NCI-H2029 treated with DMSO at 0.1 percent for 48 hours (cell line): ENCODE results near the gene PRKG1.
"Not testable (repeated sequence)": the region's sequence is repeated elsewhere in the genome, so short reads cannot be mapped to it uniquely, and the experiment has no call there.

ENCODE experiments used
- DNase-seq: peaks from one replicate; lab custom pipeline; 2025; lab: John Stamatoyannopoulos, UW

Gene PRKG1

DNA sequence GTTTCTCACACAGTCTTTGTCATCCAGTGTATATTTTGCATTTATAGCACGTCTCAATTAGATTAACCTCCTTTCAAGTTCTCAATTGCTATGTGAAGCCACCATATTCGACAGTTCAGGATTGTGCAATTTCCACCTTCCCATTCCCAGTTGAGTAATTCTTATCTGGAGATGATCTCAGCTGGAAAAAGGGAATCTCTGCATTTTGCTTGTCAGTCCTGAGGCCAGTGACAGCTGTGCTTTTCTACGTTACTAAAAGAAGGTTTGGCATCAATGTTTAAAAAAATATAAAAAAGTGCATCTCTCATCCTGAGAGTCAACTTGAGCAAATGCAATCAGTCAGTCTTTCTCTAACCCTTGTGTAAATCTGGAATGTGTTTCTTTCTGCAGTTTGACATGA, 247.7 kb downstream of the PRKG1 start:
- DNase-seq, result no peak

DNA sequence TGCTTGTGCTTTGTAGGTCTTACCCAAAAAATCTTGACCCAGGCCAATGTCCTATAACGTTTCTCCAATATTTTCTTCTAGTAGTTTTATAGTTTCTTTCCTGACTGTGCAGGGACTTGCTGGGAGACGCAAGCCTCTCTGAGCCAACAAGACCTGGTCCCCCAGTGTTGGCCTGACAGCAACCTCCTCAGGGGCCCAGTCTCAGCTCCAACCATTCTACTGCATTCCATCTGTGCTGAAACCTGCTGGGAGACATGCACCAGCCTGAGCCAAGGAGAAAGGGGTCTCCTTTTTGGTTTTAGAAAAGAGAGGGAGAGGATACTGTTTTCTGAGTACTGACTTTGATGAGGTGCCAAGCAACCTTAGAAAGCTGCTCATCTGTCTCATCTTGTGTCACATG, 251.4 kb downstream of the PRKG1 start:
- DNase-seq, result no peak

DNA sequence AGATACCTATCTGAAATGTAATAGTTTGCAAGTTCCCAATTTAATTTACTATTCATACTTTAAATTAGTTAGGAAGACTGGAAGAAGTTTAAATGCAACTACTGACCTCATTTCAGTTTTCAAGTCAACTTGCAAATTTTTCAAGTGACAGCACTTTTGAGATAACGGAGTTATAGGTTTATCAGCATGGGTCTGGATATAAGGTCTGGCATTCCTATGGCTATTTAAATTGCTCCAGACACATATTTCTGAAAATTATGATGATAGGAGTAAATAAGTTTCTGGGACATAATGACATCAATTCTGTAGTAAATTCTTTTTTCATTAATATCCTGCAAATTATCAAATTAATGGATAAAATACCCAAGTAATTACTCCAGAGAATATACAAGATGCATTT, 251.9 kb downstream of the PRKG1 start:
- no peak for DNase-seq

DNA sequence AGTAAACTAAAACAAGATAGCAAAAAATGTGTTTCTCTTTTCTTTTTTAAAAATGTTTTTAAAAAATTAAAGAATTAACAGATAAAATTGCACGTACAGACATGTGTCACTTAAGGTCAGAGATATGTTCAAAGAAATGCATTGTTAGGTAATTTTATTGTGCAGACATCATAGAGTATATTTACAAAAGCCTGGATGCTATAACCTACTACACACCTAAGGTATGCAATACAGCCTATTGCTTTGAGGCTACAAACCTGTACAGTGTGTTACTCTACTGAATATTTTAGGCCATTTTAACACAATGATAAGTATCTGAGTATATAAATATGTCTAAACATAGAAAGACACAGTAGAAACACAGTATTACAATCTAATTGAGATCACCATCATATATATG, 253.1 kb downstream of the PRKG1 start:
- no peak for DNase-seq

DNA sequence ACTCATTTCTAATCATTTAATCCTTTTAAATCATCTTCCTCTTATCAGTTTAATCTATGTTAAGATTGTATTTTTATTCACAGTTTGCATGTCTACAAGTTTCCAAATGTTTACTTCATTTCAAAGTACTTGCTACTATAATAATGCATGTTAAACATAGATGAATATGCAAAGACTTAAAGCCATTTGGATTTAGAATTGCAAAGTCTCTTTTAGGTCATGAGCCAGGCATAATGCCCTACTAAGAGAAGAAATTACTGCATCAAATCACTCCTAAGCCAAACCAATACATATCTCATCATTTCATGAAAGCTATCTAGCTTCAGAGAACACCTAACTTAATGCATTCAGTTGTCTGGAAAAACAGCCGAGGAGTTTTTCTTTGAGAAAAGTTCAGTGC, 266.1 kb downstream of the PRKG1 start:
- DNase-seq, result no peak

DNA sequence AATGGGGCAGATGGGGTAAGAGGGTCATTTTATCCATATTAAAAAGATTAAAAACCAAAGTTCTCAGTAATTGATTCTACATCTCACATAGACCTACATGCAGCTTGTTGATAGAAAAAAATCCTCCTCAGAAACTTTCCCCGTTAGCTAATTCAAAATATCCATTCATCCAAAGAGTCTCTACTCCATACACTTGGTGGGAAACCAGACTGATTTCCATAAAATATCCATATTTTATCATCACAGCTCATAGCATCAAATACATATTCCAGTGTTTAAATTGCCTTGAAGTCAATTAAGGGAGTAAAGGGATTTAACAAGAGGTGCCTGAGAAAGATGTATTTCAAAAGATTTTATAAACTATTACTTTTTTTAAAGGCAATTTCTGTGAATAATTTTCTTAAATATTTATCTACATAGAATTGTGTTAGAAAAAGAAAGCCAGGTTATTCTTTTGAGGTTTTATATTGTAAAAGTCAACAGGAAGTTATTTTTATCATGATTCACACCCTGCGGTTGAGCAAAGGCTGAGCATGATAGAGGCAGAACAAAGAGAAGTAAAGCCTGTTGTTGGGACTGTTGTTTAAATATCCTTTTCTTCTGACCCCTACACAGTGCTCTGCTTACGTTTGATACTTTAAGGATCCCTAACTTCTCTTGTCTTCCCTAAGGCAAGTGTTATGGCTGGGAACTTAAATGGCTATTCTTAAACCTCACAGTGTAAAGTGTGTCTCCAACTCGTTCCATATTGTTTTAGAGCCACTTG, 266.7 kb downstream of the PRKG1 start:
- DNase-seq, result no peak

DNA sequence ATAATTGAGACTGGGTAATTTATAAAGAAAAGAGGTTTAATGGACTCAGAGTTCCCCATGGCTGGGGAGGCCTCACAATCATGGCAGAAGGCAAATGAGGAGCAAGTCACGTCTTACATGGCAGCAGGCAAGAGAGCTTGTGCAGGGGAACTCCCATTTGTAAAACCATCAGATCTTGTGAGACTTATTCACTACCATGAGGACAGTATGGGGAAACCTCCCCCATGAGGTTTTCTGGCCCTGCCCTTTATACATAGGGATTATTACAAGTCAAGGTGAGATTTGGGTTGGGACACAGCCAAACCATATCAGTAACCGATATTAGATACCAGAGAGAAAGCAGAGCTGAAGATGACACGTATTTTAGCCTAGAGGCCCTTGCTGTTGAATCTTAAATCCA, 267.5 kb downstream of the PRKG1 start:
- DNase-seq, result not testable (repeated sequence)

DNA sequence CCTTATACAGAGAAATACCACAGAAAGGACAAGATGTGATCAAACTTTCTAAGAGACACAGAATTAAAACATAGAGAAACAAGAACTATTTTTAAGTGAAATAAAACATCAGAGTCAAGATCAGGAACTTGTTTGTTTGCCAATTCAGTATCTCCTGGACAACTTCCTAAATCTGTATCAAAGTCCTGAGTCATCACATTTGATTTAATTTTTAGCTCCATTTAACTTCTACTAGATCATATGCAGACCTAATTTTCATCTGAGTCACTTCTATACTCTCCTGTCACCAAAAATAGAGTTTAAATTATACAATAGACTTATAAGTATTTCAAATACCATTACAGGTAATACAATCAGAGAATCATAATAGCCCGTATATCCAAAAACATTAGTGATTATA, 268.1 kb downstream of the PRKG1 start:
- no peak for DNase-seq

DNA sequence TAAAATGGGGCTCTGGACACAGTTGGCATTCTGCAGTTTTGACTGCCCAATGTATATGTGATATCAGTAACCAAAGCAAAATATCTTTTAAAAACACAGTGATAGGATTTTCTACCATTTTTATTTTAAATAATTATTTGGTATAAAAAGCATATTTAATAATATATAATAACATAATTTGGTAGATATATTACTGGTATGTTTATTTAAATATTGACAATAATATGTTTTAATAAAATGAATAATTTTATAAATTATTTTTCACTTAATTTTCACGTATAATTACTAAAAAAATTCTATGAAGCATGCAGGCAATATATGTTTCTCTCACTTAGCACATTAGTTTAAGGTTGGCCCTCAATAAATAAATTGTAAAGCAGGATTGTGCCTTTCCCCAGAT, 269.1 kb downstream of the PRKG1 start:
- no peak for DNase-seq

DNA sequence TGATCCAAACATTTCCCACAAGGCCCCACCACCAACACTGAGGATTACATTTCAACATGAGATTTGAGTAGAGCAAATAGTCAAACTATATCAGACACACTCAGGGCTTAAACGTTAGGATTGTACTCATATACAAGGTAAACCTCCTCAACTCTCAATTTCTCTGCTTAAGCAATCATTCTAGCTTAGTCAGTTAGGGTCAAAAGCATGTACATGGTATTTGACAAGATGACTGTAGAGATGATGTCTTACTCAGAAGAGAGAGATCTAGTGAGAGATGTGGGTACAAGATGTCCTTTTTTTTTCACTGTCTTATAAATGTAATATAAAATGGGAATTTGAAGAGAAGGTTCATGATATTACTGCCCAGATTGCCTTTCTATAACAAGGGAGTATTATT, 270.1 kb downstream of the PRKG1 start:
- no peak for DNase-seq

DNA sequence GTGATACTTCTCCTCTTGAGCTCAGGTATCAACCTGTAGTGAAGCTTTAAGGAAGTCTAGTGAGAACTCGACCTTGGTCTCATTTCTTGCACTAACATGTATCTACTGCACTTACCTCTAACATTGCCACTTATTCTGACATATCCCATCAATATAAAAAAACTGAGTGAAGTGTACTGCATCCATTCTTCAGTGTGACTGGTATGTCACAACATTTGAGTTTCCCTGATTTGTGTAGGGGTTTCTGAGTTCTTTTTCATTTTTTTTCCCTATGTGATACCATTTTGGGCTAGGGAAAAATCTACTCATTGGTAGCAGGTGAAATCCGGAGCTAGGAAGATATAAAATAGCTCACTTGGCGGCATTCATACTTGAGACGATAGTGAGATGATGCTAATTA, 274.3 kb downstream of the PRKG1 start:
- DNase-seq, result no peak

DNA sequence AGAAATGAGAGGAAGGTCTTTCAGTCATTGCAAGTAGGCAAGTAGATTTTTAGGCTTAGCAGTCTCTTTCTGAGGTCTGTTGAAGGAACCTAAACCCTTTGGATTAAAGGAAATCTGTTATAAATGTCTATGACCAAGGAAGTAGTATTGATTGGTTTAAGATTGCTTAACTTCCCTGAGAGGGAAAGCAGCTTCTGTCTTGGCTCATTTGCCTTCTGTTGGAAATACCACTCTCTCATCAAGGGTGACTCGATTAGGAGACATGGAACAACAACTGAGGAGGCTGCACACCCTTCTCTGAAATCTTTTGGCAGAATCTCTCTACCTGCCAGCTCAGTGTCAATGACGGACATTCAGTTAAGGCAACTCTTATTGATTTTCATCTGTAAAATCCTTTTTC, 282.9 kb downstream of the PRKG1 start:
- DNase-seq, result no peak

DNA sequence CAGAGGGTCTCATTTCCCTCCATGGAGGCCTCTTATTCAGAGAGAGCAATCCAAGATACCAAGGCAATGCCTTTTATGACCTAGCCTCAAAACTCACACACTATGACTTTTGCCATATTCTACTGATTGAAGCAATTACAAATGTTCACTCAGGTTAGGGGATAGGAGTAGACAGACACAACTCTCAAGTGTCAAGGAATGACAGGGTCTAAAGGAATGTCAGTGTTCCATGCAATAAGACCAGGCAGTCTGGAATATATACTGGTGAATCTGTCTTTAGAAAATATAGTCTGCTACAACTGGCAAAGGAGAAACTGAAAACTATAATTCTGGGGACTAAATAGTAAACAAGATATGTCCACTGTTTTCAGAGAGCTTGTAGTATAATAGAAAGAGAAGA, 283.9 kb downstream of the PRKG1 start:
- DNase-seq, result no peak

DNA sequence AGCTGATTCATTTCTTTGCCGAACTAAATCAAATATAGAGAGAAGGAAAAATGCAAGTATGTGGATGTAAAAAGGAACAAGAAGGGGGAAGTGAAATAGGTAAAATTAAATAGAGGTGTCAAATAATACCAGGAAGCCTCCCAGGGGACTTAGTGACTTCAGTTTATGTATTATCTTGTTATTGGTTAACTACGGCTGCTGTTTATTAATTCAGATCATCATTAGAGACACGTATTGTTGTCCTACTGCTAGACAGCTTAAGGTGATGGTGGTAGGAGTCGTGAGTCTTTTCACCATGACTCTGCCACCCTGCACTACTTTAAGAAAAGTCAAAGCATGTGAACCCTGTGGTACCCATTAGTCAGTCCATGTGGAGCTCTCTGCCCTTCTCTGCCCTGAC, 289.1 kb downstream of the PRKG1 start:
- DNase-seq, result no peak

DNA sequence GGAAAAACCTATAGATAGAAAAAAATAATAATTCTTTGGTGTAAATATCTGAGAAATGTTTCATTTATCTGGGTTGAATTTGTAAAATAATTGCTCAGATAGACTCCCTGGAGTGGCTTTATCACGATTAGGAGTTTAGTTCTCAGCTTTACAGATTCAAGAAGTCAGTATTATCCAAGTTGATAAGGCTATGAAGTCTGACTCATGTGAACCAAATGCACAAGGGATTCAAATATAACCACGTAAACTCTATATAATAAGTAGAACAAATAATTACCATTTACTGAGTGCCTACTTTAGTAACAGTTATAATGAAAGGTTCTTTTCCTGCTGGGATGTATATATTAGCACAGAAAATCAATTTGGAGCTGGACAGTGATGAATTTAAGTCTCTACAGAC, 290.4 kb downstream of the PRKG1 start:
- no peak for DNase-seq

DNA sequence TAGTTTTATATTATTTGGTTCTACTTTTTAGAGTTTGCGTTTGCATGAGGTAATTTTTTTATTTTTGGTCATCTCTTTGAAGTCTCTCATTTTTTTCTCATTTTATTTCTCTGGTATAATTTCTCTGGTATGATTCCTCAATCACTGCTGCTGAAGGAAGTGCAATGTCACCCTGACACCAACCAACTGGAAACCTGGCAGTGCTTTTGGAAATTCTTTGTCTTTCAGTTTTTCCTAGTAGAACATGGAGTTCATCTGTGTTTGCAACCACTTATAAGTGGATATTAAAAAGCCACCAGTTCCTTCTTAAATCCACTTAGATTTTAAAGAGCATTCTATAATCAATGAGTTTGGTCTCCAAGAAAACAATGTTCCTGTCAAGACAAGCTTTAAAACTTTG, 291.8 kb downstream of the PRKG1 start:
- DNase-seq, result no peak

DNA sequence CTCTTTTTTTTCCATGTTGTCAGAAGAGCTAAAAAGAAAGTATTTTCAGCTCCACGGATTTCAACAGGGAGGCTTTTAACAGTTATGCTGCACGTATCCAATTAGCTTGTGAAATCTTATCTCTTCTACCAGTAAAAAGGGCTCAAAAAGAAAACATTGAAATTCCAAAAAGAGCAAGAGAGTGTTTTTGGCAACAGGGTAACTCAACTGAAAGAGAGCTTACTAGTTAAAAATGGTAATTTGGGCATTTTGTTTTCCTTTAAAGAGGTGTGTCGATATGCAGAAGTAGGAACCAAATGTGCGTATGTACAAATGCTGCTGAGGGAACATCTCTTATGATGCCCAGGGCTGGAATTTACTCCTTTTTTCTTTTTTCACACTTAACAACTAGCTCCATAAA, 292.8 kb downstream of the PRKG1 start:
- DNase-seq, result no peak

DNA sequence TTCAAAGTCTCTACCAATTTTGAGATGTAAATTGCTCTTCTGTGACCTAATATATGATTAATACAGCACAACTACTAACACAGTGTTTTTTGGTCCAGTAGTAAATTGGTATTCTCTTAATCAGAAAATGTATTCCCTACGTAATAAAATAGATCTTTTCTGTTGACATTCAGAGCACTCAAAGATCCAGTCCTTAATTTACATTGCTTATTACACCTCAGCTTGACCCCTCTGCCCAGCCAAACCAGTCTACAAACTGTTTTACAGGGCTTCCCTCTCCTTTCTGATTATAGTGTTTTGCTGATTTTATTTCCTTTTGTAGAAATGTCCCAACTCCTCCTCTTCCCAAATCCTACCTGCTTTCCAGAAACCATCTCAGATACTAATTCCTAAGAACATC, 293.4 kb downstream of the PRKG1 start:
- DNase-seq, result no peak

DNA sequence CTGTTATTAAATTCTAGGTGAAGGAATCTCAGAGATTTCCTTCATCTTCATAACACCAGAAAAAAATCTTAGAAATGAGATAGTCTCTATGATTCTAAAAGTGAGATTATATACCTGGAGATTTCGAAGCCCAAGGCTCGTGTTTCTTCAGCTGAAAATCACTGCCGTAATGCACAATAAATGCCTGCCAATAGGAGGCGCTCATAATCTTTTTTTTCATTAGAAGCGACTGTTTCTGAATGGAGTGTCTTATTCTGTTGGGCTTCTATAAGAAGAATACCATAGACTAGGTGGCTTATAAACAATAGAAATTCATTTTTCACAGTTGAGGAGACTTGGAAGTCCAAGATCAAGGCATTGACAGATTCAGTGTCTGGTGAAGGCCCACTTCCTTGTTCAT, 294.7 kb downstream of the PRKG1 start:
- no peak for DNase-seq

DNA sequence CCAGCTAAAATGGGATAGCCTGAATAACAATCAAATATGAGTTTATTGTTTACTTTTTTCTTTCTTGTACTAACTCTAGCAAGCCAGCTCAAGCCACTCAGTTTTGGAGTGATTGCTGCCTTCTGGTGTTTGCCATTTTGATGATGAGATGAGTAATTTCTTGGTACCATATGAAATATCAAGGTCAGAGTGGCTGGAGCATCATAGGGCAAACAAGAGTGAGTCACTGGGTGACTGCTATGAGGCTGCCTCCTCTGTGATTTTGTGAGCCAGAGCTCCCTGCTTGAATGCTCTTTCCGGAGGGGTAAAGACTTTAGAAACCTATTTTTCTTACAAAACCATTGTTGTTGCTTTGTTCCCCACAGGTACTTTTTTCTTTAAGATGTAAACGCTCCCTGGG, 295.6 kb downstream of the PRKG1 start:
- no peak for DNase-seq

DNA sequence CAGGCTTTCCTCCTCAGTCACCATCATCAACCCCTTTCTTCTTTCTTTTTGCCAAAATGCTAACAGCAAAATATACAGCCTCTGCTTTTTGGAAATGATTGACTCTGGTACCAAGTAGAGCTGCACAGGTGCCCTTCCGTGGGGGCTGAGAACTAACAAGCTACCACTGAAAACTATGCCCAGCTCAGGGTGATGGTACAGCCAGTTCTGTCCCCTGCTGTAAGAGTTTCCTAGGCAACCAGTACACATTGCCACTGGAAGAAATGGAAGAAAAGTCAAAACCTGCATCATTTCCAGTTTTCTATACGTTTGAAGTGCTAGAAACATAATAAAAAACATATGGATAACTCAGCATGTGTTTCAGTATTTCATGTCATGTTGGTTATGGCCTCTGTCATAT, 297.5 kb downstream of the PRKG1 start:
- DNase-seq, result no peak

DNA sequence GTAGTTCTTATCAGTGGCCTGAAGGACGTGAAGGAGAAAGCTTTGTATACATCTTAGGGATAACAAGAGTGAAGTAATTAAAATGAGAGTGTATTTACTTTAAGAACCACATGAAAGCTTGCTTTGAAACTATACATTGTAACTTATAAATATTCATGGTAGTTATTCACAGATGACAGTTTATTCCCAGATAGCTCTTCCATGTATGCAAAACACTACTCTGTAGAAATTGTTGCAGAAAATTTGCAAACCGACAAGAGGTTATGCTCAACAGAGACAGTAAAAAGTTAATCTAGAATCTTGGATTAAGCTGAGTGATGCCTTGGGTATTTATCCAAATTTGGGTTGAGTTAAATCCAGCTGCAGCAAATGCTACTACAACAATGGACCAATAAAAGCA, 301.5 kb downstream of the PRKG1 start:
- no peak for DNase-seq

DNA sequence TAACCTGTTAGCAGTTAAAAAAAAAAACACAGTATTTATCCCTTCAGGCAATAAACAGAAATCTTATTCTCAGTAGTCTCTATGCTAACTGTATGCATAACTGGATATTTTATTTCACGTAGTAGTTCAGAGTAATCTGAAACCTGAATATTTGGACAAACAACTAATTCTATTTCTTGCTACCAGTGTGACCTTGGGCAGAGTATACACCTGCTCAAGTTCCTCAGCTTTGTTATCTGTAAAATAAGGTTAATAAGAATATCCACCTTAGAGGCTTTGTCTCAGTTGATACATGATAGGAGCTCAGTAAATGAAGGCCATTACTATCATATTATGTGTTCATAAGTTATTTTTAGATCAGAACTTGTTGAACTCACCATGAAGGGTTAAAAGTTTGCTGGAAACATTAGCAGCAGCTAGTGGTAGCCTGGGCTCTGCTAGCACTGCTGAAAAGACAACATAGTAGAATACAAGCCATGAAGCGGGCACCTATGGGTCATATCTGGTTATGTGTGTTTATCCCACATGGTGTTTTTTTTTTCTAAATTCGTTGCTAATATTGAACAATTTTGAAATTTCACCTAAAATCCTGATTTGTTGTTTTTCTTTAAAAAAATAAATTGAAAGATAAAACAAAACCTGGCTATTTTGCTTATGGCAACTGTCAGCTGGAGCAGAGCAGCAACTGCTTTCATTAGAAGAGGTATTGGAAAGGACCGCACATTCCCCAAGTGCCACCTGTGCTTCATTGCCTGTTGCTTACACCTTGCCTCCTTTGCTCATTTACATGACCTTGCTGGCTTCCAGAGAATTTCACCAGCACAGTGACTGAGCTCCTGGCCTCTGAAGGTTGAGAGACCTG, 303.0 kb downstream of the PRKG1 start:
- DNase-seq, result no peak
